Endothelial cell of umbilical vein (primary cell): ENCODE results near the gene CETP.

Source experiments
- EZH2 ChIP-seq: IDR thresholded peaks from 2 replicates; pipeline ENCODE4 v1.6.1; 2012; ENCODE audit warnings: borderline replicate concordance, low read depth, mild to moderate bottlenecking, moderate library complexity, low read length, inconsistent platforms; ENCODE audit not compliant: severe bottlenecking
- FOS ChIP-seq: IDR thresholded peaks from 2 replicates; pipeline ENCODE4 v1.6.1; 2011; ENCODE audit warnings: mild to moderate bottlenecking, low read length, moderate library complexity, borderline replicate concordance; ENCODE audit not compliant: insufficient read depth
- POLR2A ChIP-seq: IDR thresholded peaks from 2 replicates; pipeline ENCODE4 v1.6.1; 2012; ENCODE audit warnings: low read depth, mild to moderate bottlenecking, control low read depth, low read length
- POLR2AphosphoS5 ChIP-seq: IDR thresholded peaks from 2 replicates; pipeline ENCODE4 v1.6.1; 2012; ENCODE audit warnings: low read depth, mild to moderate bottlenecking, control low read depth, low read length, moderate library complexity; ENCODE audit not compliant: insufficient read depth
- TF ChIP-seq, protein P1 (sequence below), 2 donors: IDR thresholded peaks; 1 replicate in 1 of 2; 2 replicates in 1 of 2; pipeline ENCODE4 v1.5.1; 2011; ENCODE audit warnings: low read length in 2 of 2, mild to moderate bottlenecking in 2 of 2, moderate library complexity in 2 of 2, control low read depth in 1 of 2, inconsistent platforms in 1 of 2, low read depth in 1 of 2; ENCODE audit not compliant: insufficient read depth in 1 of 2; ENCODE audit errors: extremely low read depth in 1 of 2

DNA sequence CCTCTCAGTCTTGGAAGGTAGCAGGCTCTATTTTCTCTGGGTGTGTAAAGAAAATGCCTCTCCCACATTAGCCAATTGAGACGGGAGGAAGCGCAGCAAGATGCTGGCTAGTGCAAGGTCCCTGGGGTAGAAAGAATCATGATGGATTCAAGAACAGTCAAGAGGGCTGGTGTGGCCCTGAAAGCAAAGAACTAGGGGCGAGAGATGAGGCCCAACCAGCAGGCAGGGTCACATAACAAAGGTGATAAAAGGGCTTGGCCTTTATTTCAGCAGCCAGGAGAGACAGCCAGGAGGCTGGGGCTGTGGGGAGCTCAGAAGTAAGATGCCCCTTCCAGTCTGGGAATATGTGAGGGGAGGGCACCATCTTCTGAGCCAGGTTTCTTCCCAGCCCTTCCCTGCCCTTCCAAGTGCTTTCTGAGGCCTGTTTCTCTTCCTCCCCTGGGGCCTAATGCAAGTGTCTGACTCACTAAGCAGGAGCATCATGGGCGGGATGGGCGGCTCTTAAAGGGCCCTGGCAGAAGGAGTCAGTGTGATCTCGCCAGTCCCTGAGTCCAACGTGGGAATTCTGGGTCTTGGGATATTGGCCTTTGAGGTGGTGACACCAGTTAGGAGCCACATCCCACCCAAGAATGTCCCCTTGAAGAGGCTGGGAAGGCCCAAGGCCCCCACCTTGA, 23.7 kb downstream of the CETP start:
- TF ChIP-seq, protein P1, sequence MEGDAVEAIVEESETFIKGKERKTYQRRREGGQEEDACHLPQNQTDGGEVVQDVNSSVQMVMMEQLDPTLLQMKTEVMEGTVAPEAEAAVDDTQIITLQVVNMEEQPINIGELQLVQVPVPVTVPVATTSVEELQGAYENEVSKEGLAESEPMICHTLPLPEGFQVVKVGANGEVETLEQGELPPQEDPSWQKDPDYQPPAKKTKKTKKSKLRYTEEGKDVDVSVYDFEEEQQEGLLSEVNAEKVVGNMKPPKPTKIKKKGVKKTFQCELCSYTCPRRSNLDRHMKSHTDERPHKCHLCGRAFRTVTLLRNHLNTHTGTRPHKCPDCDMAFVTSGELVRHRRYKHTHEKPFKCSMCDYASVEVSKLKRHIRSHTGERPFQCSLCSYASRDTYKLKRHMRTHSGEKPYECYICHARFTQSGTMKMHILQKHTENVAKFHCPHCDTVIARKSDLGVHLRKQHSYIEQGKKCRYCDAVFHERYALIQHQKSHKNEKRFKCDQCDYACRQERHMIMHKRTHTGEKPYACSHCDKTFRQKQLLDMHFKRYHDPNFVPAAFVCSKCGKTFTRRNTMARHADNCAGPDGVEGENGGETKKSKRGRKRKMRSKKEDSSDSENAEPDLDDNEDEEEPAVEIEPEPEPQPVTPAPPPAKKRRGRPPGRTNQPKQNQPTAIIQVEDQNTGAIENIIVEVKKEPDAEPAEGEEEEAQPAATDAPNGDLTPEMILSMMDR (IDR thresholded peaks at IDR 0.05; ENCODE audit: extremely low read depth in 1 of 2, insufficient read depth in 1 of 2, low read depth in 1 of 2, low read length in 2 of 2), result no peak
- TF ChIP-seq EZH2 (no peak), POLR2A (no peak), FOS (peak; percentile 49), POLR2AphosphoS5 (no peak)
